GM21390 (cell line): ENCODE results near the gene TRO.

Source experiments
- ATAC-seq: cut with Tn5 transposase; IDR thresholded peaks from one replicate; pipeline ENCODE4 v1.9.1; 2021; ENCODE audit not compliant: unreplicated experiment

TRO gene

DNA sequence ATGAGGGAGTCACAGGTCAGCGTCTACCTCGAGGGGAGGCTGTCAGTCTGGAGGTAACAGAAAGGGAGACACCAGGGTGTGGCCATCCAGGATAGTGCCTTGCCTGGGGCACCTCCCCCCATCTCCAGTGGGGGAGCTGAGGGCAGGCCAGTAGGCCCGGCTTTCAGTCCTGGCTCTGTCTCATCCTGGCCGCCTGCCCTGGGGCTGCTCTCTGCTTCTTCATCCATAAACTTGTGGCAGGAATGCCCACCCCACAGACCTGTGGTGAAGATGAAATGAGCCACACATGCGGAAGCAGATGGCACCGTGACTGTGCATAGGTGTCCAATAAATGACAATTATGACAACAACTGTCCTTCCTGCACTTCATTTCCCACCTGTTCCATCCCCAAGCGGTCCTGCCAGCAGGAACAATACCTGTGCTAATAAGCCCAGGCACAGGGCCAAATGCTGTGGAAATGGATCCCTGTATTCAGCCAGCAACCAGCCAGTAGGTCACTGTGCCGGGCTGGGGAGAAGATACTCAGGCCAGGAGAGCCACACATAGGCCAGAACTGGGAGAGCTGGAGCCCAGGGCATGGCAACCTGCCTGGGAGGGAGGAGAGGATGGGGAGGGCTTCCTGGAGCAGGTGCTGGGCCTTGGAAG lies 30.2 kb downstream of the TRO start:
- ATAC-seq, result no peak

DNA sequence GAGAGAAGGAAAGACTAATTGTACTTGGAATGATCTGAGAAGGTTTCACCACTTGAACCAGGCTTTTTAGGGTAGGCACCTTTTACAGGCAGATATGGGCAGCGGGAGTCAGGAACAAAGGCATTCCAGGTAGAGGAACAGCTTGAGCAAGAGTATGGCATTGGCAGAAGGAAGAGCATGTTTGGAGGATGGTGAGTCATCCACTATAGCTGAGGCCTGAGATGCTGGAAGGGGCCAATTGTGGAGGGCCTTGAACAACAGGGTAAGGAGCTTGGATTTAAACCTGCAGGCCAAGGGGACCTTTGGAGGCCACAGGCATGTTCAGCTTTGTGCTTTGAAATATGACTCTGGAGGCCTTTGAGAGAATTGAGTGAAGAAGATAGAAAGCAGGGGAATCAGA lies 41.1 kb downstream of the TRO start:
- ATAC-seq, result no peak

DNA sequence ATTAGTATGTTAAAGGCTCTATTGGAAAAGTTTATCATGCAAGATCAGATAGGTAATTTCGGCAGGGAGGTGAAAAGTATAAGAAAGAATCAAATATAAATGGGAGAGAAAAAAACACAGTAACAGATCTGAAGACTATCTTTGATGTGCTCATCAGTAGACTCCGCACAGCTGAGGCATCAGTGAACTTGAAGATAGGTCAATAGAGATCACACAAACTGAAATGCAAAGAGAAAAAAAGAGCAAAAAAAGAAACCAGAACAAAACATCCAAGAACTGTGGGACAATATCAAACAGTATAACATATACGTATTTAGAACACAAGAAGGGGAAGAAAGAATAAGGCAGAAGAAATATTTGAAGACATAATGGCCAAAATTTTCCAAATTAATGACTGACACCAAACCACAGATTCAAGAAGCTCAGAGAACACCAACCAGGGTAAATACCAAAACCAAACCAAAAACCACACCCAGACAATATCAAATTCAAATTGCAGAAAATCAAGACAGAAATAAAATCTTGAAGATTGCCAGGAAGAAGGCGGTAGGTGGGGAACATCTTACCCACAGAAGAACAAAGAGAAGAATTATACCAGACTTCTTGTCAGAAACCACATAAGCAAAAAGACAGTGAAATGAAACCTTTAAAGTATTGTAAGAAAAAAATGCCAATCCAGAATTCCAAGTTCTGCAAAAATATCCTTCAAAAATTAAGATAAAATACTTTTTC lies 44.3 kb downstream of the TRO start:
- ATAC-seq, result no peak

DNA sequence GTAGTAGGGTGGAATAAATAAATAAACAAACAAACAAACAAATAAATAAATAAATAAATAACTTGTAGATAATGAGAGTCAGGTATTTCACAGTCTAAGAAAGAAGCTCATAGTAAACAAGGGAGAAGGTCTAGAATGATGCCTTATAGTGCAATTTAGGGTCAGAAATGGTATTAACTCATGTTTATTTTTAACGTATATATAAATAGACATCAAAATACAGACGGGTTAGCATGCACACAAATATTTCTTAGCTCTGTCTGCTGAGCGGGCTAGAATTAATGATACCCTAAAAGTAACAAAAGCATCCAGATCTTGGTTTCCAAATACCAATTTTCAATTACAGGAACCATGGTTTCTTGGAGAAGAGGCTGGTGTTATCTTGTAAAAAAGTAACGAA lies 56.8 kb downstream of the TRO start:
- no peak for ATAC-seq

DNA sequence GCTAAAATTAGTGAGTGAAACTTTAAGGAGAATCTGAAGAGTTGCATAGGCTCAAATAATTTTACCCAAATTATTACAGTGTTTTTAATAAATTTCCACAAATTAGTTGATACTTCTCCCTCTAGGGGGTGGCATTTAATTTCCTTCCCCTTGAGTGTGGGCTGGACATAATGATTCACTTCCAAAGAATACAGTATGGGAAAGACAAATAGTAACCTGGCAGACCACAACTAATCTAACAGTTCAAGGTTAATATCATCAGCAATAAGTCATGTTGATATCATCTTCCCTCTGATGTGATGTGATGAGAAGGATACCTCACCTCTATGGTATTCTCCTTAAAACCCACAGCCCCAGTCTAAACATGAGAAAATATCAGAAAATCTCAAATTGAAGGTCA lies 57.8 kb downstream of the TRO start:
- ATAC-seq, result no peak

DNA sequence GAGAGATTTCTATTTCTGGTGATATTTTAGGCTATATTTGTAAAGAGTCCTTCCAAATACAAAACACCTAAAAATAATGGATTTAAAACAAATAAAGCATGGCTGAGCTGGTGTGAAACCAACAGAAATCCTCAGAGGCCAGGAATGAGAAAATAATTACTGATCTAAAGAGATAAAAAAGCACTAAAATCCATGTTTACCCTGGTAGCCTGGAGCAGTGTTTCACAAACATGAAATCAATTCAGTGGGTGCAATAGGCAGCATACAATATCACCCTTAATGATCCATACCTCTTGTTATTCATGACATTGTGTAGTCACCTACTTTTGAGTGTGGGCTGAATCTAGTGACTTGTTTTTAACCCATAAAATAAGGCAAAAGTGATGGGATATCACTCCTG lies 58.8 kb downstream of the TRO start:
- ATAC-seq, result no peak

DNA sequence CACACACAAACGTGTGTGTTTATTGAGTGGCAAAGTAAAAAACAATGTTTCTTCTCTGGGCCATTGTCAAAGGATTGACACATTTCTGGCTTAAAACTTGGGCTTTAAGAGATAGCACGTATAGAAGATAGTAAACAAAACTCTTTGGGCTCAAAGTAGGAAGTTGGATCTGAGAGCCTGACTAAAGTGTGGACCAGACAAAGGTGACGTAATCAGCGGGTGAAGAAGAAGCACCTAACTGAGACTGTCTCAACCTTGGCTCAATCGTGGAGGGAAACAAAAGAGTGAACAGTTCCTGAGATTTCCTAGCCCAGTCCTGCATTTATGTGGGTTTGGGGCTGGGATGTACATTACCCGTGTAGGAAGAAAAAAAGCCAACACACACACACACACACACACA lies 59.7 kb downstream of the TRO start:
- no peak for ATAC-seq
